ENCODE results near the gene SFTPB.

DNA sequence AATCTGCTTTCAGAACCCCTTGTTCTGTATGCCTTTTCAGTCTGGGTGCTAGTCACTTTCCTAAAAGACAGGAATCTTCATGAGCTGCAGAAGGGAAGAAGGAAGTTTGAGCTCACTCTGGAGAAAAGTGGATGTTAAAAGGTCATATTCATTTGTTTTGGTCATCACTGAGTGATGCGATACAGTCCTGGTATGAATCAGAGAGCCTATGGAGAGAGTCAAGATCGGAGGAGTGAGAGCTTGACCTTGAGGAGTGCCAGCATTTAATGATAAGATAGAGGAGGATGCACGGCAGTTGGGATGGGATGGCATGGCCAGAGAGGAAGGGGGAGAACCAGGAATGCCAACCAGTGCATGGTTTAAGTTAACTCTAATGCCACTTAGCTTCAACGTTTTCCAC lies 32.4 kb downstream of the SFTPB start:
- TF ChIP-seq POLR2AphosphoS5 (IDR thresholded peaks at IDR 0.05) (no peak), POLR2A (IDR thresholded peaks at IDR 0.05) (no peak)
- TF ChIP-seq, protein P1, sequence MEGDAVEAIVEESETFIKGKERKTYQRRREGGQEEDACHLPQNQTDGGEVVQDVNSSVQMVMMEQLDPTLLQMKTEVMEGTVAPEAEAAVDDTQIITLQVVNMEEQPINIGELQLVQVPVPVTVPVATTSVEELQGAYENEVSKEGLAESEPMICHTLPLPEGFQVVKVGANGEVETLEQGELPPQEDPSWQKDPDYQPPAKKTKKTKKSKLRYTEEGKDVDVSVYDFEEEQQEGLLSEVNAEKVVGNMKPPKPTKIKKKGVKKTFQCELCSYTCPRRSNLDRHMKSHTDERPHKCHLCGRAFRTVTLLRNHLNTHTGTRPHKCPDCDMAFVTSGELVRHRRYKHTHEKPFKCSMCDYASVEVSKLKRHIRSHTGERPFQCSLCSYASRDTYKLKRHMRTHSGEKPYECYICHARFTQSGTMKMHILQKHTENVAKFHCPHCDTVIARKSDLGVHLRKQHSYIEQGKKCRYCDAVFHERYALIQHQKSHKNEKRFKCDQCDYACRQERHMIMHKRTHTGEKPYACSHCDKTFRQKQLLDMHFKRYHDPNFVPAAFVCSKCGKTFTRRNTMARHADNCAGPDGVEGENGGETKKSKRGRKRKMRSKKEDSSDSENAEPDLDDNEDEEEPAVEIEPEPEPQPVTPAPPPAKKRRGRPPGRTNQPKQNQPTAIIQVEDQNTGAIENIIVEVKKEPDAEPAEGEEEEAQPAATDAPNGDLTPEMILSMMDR (IDR thresholded peaks at IDR 0.05), result no peak
